ENCODE data around the gene NRTN.

GRCh38 chr19:5823579-5824281, 18.9 kb downstream of the NRTN start:
- TF ChIP-seq YY1 (IDR thresholded peaks at IDR 0.05): no peak
- TF ChIP-seq CTCF (IDR thresholded peaks at IDR 0.05; ENCODE audit: low read depth, low read length, missing input control): peak; percentile 28
- no peak for TF ChIP-seq GABPA (IDR thresholded peaks at IDR 0.05 in 1 of 2, conservative IDR thresholded peaks at IDR 0.05 in 1 of 2)
- TF ChIP-seq REST (IDR thresholded peaks at IDR 0.05): no peak
- TF ChIP-seq TAF1 (conservative IDR thresholded peaks at IDR 0.05): no peak
- no peak for TF ChIP-seq MAX (IDR thresholded peaks at IDR 0.05)
- TF ChIP-seq SP1 (IDR thresholded peaks at IDR 0.05): no peak
- no peak for TF ChIP-seq JUND (IDR thresholded peaks at IDR 0.05)
- TF ChIP-seq EGR1 (IDR thresholded peaks at IDR 0.05; ENCODE audit: low read depth in 2 of 2): no peak
- peak; percentile 67 to 71 for TF ChIP-seq RAD21 (IDR thresholded peaks at IDR 0.05)
- TF ChIP-seq NR2F2 (IDR thresholded peaks at IDR 0.05): no peak
- no peak for TF ChIP-seq ZBTB33 (IDR thresholded peaks at IDR 0.05)
- TF ChIP-seq HNF4A (conservative IDR thresholded peaks at IDR 0.05): peak in 1 of 2 donors; percentile 4
- TF ChIP-seq RXRA (IDR thresholded peaks at IDR 0.05): no peak

Data from liver (tissue), 3 donors.